WTC11 (cell line): ENCODE data around the gene NMBR. TPM values are rescaled to one million over a fixed set of nuclear protein-coding genes. Genes with fewer than 3 reads are reported as not detected.

Experiments used
- ARID4B ChIP-seq: sonication (generic); formaldehyde crosslinking; IDR thresholded peaks from 2 replicates; pipeline ENCODE4 v1.8.0; 2023; ENCODE audit warnings: missing genetic modification reagents, mild to moderate bottlenecking, borderline replicate concordance
- CBFB ChIP-seq: sonication (generic); formaldehyde crosslinking; IDR thresholded peaks from 2 replicates; pipeline ENCODE4 v1.8.1; 2022; ENCODE audit warnings: mild to moderate bottlenecking, low read depth, missing genetic modification reagents
- CDX4 ChIP-seq: fragments of 250-450 bp; sonication (Bioruptor Pico); IDR thresholded peaks from 2 replicates; pipeline ENCODE4 v1.9.0; 2021; ENCODE audit warnings: moderate library complexity, mild to moderate bottlenecking, inconsistent platforms, borderline replicate concordance
- CREB1 ChIP-seq: sonication (generic); formaldehyde crosslinking; IDR thresholded peaks from 2 replicates; pipeline ENCODE4 v1.8.0; 2023; ENCODE audit warnings: mild to moderate bottlenecking, missing genetic modification reagents
- CREM ChIP-seq: sonication (generic); formaldehyde crosslinking; IDR thresholded peaks from 2 replicates; pipeline ENCODE4 v1.8.1; 2022; ENCODE audit warnings: mild to moderate bottlenecking, missing genetic modification reagents, moderate library complexity
- E2F4 ChIP-seq: sonication (generic); formaldehyde crosslinking; IDR thresholded peaks from 2 replicates; pipeline ENCODE4 v1.8.1; 2022; ENCODE audit warnings: low read depth, mild to moderate bottlenecking, moderate library complexity, missing genetic modification reagents, borderline replicate concordance
- FOXJ3 ChIP-seq: sonication (generic); formaldehyde crosslinking; IDR thresholded peaks from 2 replicates; pipeline ENCODE4 v1.9.0; 2021; ENCODE audit warnings: missing genetic modification reagents, mild to moderate bottlenecking, borderline replicate concordance
- GABPB1 ChIP-seq: sonication (generic); formaldehyde crosslinking; IDR thresholded peaks from 2 replicates; pipeline ENCODE4 v1.8.1; 2023; ENCODE audit warnings: mild to moderate bottlenecking, missing genetic modification reagents
- GRHL2 ChIP-seq: fragments of 250-450 bp; sonication (Bioruptor Pico); IDR thresholded peaks from 2 replicates; pipeline ENCODE4 v1.8.0; 2022; ENCODE audit warnings: mild to moderate bottlenecking, moderate library complexity; ENCODE audit not compliant: insufficient replicate concordance, severe bottlenecking
- GTF2I ChIP-seq: fragments of 250-450 bp; sonication (Bioruptor Pico); conservative IDR thresholded peaks from 2 replicates; pipeline ENCODE4 v1.4.0; 2021; ENCODE audit warnings: mild to moderate bottlenecking
- HMGA2 ChIP-seq: fragments of 250-450 bp; sonication (Bioruptor Pico); IDR thresholded peaks from 2 replicates; pipeline ENCODE4 v1.4.0; 2021; ENCODE audit warnings: mild to moderate bottlenecking, moderate library complexity
- HMGXB4 ChIP-seq: sonication (generic); formaldehyde crosslinking; IDR thresholded peaks from 2 replicates; pipeline ENCODE4 v1.8.1; 2023; ENCODE audit warnings: mild to moderate bottlenecking, moderate library complexity, missing genetic modification reagents
- IRF1 ChIP-seq: sonication (generic); formaldehyde crosslinking; IDR thresholded peaks from 2 replicates; pipeline ENCODE4 v1.8.0; 2023; ENCODE audit warnings: missing genetic modification reagents
- IRF2 ChIP-seq: sonication (generic); formaldehyde crosslinking; IDR thresholded peaks from 2 replicates; pipeline ENCODE4 v1.8.0; 2022; ENCODE audit warnings: low read depth, missing genetic modification reagents, borderline replicate concordance
- MAX ChIP-seq: sonication (generic); formaldehyde crosslinking; IDR thresholded peaks from 2 replicates; pipeline ENCODE4 v1.8.0; 2022; ENCODE audit warnings: mild to moderate bottlenecking, missing genetic modification reagents
- MYBL2 ChIP-seq: sonication (generic); formaldehyde crosslinking; IDR thresholded peaks from 2 replicates; pipeline ENCODE4 v1.8.1; 2023; ENCODE audit warnings: mild to moderate bottlenecking, moderate library complexity, missing genetic modification reagents
- RORB ChIP-seq: fragments of 250-450 bp; sonication (Bioruptor Pico); IDR thresholded peaks from 2 replicates; pipeline ENCODE4 v1.9.0; 2021; ENCODE audit warnings: mild to moderate bottlenecking
- SMAD3 ChIP-seq: sonication (generic); formaldehyde crosslinking; IDR thresholded peaks from 2 replicates; pipeline ENCODE4 v1.8.0; 2022; ENCODE audit warnings: missing genetic modification reagents, mild to moderate bottlenecking, borderline replicate concordance
- SP1 ChIP-seq: sonication (generic); formaldehyde crosslinking; conservative IDR thresholded peaks from 2 replicates; pipeline ENCODE4 v1.8.1; 2022; ENCODE audit warnings: missing genetic modification reagents
- TP53 ChIP-seq: sonication (generic); formaldehyde crosslinking; IDR thresholded peaks from 2 replicates; pipeline ENCODE4 v1.8.1; 2023; ENCODE audit warnings: mild to moderate bottlenecking, missing genetic modification reagents
- ZBTB21 ChIP-seq: sonication (generic); formaldehyde crosslinking; IDR thresholded peaks from 2 replicates; pipeline ENCODE4 v1.8.1; 2023; ENCODE audit warnings: mild to moderate bottlenecking, missing genetic modification reagents, borderline replicate concordance
- ZBTB43 ChIP-seq: sonication (generic); formaldehyde crosslinking; IDR thresholded peaks from 2 replicates; pipeline ENCODE4 v1.8.1; 2023; ENCODE audit warnings: mild to moderate bottlenecking, missing genetic modification reagents
- ZNF138 ChIP-seq: sonication (generic); formaldehyde crosslinking; conservative IDR thresholded peaks from 2 replicates; pipeline ENCODE4 v1.8.1; 2022; ENCODE audit warnings: mild to moderate bottlenecking, moderate library complexity, missing genetic modification reagents
- ZNF263 ChIP-seq: sonication (generic); formaldehyde crosslinking; IDR thresholded peaks from 2 replicates; pipeline ENCODE4 v1.8.1; 2022; ENCODE audit warnings: low read depth, mild to moderate bottlenecking, moderate library complexity, missing genetic modification reagents
- ZNF396 ChIP-seq: fragments of 250-450 bp; sonication (Bioruptor Pico); IDR thresholded peaks from 2 replicates; pipeline ENCODE4 v1.8.0; 2021; ENCODE audit warnings: mild to moderate bottlenecking, moderate library complexity, borderline replicate concordance
- ZNF425 ChIP-seq: fragments of 250-450 bp; sonication (Bioruptor Pico); conservative IDR thresholded peaks from 2 replicates; pipeline ENCODE4 v1.9.0; 2021; ENCODE audit warnings: mild to moderate bottlenecking
- total RNA-seq: library from RNA; stranded (reverse); gene quantifications from 3 replicates; pipeline ENCODE4 v1.2.3, GENCODE V29; 2021

The NMBR gene
- total RNA-seq, 1 experiment from 2014 or later: not detected

- TF ChIP-seq GABPB1 (CRISPR knock-in tag) (peak; percentile 83), IRF1 (CRISPR knock-in tag) (no peak), GTF2I (no peak), HMGA2 (CRISPR knock-in tag) (no peak), CDX4 (CRISPR knock-in tag) (no peak), HMGXB4 (CRISPR knock-in tag) (peak; percentile 80), IRF2 (CRISPR knock-in tag) (no peak), ZNF396 (CRISPR knock-in tag) (no peak), TP53 (CRISPR knock-in tag) (no peak), SMAD3 (CRISPR knock-in tag) (peak; percentile 57; the same call in 1 of the 2 replicates), ARID4B (CRISPR knock-in tag) (peak; percentile 91; the same call in 1 of the 2 replicates), ZNF138 (CRISPR knock-in tag) (no peak), MAX (CRISPR knock-in tag) (peak; percentile 90), SP1 (CRISPR knock-in tag) (peak; percentile 57), E2F4 (CRISPR knock-in tag) (no peak), ZNF425 (no peak), ZBTB21 (peak; percentile 81; the same call in 1 of the 2 replicates), ZBTB43 (CRISPR knock-in tag) (no peak), MYBL2 (CRISPR knock-in tag) (peak; percentile 81; the same call in 1 of the 2 replicates), FOXJ3 (CRISPR knock-in tag) (no peak), RORB (CRISPR knock-in tag) (no peak), CBFB (CRISPR knock-in tag) (peak; percentile 94; the same call in 1 of the 2 replicates), ZNF263 (CRISPR knock-in tag) (no peak), CREM (CRISPR knock-in tag) (peak; percentile 83; the same call in 1 of the 2 replicates), CREB1 (CRISPR knock-in tag) (peak; percentile 22; the same call in 1 of the 2 replicates), GRHL2 (CRISPR knock-in tag) (no peak)
Measured at GRCh38 chr6:142146828-142147662, at the start of gene NMBR, which contains the start of gene VTA1 (continued).
